Osteocyte (in vitro differentiated cells): ENCODE results near the gene RTN4. TPM values are rescaled to one million over a fixed set of nuclear protein-coding genes. Genes with fewer than 3 reads are reported as not detected.

Experiments used
- DNase-seq: peaks from one replicate; pipeline ENCODE4 v3.0.0; 2021; ENCODE audit warnings: mixed read lengths; ENCODE audit not compliant: unreplicated experiment; ENCODE audit errors: extremely low spot score
- H3K27ac Mint-ChIP-seq: one replicate; pipeline ENCODE4 v1.8.0; 2021; ENCODE audit warnings: mild to moderate bottlenecking, mixed read lengths; ENCODE audit not compliant: unreplicated experiment
- H3K27me3 Mint-ChIP-seq: one replicate; pipeline ENCODE4 v1.8.0; 2021; ENCODE audit warnings: mixed read lengths; ENCODE audit not compliant: unreplicated experiment
- H3K36me3 Mint-ChIP-seq: one replicate; pipeline ENCODE4 v1.8.0; 2021; ENCODE audit warnings: mixed read lengths; ENCODE audit not compliant: unreplicated experiment
- H3K4me1 Mint-ChIP-seq: one replicate; pipeline ENCODE4 v1.8.0; 2021; ENCODE audit warnings: mixed read lengths; ENCODE audit not compliant: unreplicated experiment
- H3K4me3 Mint-ChIP-seq: one replicate; pipeline ENCODE4 v1.8.0; 2021; ENCODE audit warnings: mild to moderate bottlenecking, moderate library complexity, mixed read lengths; ENCODE audit not compliant: unreplicated experiment
- H3K9me3 Mint-ChIP-seq: one replicate; pipeline ENCODE4 v1.8.0; 2021; ENCODE audit warnings: mixed read lengths; ENCODE audit not compliant: unreplicated experiment
- total RNA-seq: library from RNA; stranded (reverse); gene quantifications from 2 replicates; pipeline ENCODE4 v1.2.1, GENCODE V29; 2021
- TF ChIP-seq, protein P1 (sequence below): fragments of 200-600 bp; sonication (generic); IDR thresholded peaks from 2 replicates; pipeline ENCODE4 v1.5.0; 2021; ENCODE audit warnings: antibody characterized with exemption, mild to moderate bottlenecking, moderate library complexity

The RTN4 gene
- total RNA-seq, 1 donor from 2014 or later = 532 TPM

DNA sequence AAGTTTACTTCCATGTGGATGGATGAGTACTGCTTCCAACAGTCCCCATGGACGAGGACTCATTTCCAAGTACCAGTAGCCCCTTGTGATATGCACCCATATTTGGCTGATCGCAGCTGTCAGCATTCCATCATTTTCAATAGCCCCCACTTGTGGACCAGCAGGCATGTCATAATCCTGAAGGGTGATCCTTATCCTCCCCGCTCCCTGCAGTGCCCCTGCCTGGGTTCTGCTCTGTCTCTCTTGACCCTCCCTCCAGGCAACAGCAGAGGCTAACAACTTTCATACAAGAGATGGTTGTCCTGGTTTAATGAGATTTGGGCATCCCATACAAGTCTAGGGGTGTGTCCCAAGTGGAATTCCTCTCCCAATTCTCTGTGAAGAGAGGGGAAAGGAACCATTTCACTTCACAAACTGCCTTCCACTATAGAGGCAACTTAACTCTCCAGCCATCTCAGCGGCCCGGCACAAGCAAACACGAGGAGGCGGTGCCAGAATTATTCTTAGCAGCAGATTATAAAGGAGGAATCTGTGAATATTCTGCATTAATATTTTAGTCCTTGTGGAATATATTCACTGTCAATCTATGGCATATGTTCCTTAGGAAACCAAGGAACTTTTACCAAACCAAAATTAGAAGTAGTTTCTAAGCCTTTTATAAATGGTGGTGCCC lies 110.7 kb downstream of the RTN4 start:
- Mint-ChIP-seq H3K4me1 (no peaks in the 10 kb centered on the region), H3K27me3 (no peaks in the 10 kb centered on the region), H3K27ac (no peak overlapping the region), H3K9me3 (no peaks in the 10 kb centered on the region), H3K4me3 (no peak overlapping the region), H3K36me3 (no peaks in the 10 kb centered on the region)
- no peak for DNase-seq
- TF ChIP-seq, protein P1, sequence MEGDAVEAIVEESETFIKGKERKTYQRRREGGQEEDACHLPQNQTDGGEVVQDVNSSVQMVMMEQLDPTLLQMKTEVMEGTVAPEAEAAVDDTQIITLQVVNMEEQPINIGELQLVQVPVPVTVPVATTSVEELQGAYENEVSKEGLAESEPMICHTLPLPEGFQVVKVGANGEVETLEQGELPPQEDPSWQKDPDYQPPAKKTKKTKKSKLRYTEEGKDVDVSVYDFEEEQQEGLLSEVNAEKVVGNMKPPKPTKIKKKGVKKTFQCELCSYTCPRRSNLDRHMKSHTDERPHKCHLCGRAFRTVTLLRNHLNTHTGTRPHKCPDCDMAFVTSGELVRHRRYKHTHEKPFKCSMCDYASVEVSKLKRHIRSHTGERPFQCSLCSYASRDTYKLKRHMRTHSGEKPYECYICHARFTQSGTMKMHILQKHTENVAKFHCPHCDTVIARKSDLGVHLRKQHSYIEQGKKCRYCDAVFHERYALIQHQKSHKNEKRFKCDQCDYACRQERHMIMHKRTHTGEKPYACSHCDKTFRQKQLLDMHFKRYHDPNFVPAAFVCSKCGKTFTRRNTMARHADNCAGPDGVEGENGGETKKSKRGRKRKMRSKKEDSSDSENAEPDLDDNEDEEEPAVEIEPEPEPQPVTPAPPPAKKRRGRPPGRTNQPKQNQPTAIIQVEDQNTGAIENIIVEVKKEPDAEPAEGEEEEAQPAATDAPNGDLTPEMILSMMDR = no peak

DNA sequence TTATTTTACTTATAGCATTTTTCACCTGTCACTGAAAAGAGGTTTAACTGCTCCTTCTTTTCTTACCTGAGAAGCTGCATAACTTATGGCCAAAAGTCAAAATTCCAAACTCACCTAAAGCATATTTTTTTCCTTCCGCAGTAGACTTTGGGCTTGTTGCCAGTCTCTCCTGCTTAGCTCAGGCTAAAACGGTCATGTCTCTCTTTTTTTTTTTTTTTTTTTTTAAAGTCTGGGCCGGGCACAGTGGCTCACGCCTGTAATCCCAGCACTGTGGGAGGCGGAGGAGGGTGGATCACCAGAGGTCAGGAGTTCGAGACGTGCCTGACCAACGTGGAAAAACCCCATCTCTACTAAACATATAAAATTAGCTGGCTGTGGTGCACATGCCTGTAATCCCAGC lies 113.5 kb downstream of the RTN4 start:
- no peak for DNase-seq
- TF ChIP-seq, protein P1 = no peak
- no peaks in the 10 kb centered on the region for H3K9me3 Mint-ChIP-seq
- H3K27me3 Mint-ChIP-seq = no peaks in the 10 kb centered on the region
- H3K4me3 Mint-ChIP-seq = no peak overlapping the region
- no peak overlapping the region for H3K27ac Mint-ChIP-seq
- H3K36me3 Mint-ChIP-seq = no peaks in the 10 kb centered on the region
- H3K4me1 Mint-ChIP-seq = no peaks in the 10 kb centered on the region

DNA sequence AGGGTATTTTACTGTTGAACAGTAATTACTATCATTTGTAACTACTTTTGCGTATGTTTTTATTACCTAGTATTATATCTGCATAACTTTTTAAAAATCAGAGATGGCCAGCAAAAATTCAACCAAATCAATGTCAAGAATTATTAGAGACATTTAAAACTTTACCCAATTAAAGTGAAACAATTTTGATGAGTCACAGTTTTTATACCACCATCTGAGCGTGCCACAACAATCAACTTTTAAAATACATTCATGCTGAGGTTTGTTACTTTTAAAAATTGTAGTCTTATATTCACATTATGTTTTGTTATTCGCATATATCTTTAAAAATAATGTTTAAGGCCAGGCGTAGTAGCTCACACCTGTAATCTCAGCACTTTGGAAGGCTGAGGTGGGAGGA lies 114.9 kb downstream of the RTN4 start:
- Mint-ChIP-seq H3K9me3 (no peaks in the 10 kb centered on the region), H3K4me1 (no peaks in the 10 kb centered on the region), H3K36me3 (no peaks in the 10 kb centered on the region), H3K27me3 (peaks cover 2% of the 10 kb centered on the region), H3K4me3 (no peak overlapping the region), H3K27ac (no peak overlapping the region)
- TF ChIP-seq, protein P1 = no peak
- DNase-seq = no peak

DNA sequence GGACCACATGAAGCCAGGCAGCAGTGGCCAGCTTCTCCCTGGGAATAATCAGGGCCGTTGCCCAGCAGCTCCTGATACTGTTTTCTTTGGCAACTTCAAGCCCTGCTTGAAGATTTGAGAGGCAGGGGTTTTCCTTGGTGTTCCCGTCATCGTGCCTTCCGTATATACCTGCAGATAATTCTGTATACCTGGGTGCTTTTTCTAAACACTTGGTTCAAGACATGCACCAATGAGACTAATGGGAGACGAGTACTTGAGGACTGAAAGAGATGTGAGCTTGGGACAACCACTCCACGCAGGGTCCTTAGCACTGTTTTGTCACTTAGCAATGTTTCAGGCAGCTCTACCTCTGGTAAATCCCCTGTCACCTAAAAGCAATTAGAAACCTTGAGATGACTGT lies 118.8 kb downstream of the RTN4 start:
- DNase-seq = no peak
- Mint-ChIP-seq H3K4me1 (peaks cover 1% of the 10 kb centered on the region), H3K4me3 (no peak overlapping the region), H3K9me3 (no peaks in the 10 kb centered on the region), H3K36me3 (no peaks in the 10 kb centered on the region), H3K27ac (no peak overlapping the region), H3K27me3 (peaks cover 14% of the 10 kb centered on the region)
- TF ChIP-seq, protein P1 = no peak

DNA sequence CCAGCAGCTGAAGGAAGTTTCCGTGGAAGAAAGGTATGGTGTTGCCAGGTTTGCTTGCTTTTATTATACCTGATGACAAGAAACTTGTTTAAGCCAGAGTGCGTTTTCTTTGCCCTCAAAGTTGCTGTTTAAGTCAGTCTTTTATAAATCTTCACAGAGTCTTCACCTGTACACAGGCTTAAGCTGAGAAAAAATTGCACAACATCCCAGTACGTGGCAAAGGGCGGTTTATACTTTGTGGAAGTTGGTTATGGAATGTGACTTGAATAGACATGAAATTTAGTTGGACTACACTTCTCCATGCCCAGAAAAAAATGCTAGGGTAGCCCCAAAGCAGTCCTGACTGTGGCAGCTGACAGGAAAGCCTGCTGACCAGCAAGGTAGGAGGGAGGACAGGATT lies 121.5 kb downstream of the RTN4 start:
- Mint-ChIP-seq H3K4me3 (no peak overlapping the region), H3K36me3 (no peaks in the 10 kb centered on the region), H3K27ac (no peak overlapping the region)

More for the DNA sequence above, 121.5 kb downstream of the RTN4 start:
- Mint-ChIP-seq H3K4me1 (peaks cover 10% of the 10 kb centered on the region), H3K27me3 (peaks cover 17% of the 10 kb centered on the region), H3K9me3 (no peaks in the 10 kb centered on the region)
- DNase-seq = no peak
- TF ChIP-seq, protein P1 = no peak
